ENCODE measurements around the gene ABCC1.

ABCC1 gene

DNA sequence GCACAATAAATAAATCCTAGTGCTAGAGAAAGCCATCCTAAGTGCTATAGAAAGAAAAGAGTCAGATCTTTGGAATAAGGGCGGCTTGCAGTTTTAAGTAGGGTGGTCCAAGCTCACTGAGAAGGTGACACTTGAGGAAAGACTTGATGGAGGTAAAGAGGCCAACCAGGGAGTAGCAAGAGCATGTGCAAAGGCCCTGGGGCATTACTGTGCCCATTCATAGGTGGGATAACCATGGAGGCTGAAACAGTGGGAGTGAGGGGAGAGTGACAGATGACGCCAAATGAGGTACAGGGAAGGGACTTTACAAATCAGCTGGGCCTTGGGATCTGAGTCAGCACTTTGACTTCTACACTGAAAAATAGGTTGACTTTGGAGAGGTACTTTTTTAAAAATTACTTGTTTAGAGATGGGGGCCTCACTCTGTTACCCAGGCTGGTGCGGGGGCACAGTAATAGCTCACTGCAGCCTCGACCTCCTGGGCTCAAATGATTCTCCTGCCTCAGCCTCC lies 115.5 kb downstream of the ABCC1 start:
- H3K27ac ChIP-seq: no peak overlapping the region
- H3K9ac ChIP-seq: no peak overlapping the region
- peaks cover 0 to 14% (median 0%) of the 10 kb centered on the region in 11 experiments; a peak in 2 of 22 replicates for H3K9me3 ChIP-seq (replicated peaks in 1 of 11)
- H3K4me2 ChIP-seq: no peak overlapping the region
- peaks cover 0 to 74% (median 7%) of the 10 kb centered on the region in 11 experiments; a peak in 12 of 22 replicates for H4K20me1 ChIP-seq
- H3K27me3 ChIP-seq: no peaks in the 10 kb centered on the region
- no peak overlapping the region for H3K4me3 ChIP-seq
- H3K4me1 ChIP-seq: peaks cover 46 to 82% (median 66%) of the 10 kb centered on the region in 10 experiments
- peaks cover 62 to 87% (median 83%) of the 10 kb centered on the region in 11 experiments for H3K36me3 ChIP-seq
- TF ChIP-seq Cebpa-rat (IDR thresholded peaks at IDR 0.05): no peak

DNA sequence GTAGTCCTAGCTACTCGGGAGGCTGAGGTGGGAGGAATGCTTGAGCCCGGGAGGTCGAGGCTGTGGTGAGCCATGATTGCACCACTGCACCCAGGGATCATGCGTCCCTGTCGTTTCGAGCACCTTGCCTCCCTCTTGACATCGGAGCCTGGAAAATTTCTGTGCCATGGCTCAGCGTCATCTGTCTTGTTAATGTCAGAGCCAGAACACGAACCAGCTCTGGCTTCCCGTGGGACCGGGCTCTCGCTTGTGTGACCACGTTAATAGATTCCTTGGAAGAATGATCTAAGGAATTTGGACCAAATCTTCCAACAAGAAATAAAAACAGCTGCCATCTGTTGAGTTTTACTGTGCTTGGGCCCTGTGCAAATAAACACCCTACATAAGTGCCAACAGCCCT lies 117.7 kb downstream of the ABCC1 start:
- H3K36me3 ChIP-seq: peaks cover 47 to 90% (median 79%) of the 10 kb centered on the region in 11 experiments
- H3K9me3 ChIP-seq (replicated peaks in 1 of 11): peaks cover 0 to 14% (median 0%) of the 10 kb centered on the region in 11 experiments; a peak in 2 of 22 replicates
- no peak overlapping the region for H3K4me3 ChIP-seq
- no peak overlapping the region for H3K9ac ChIP-seq
- no peak overlapping the region for H3K4me2 ChIP-seq
- no peaks in the 10 kb centered on the region for H3K27me3 ChIP-seq
- H3K27ac ChIP-seq: peak overlapping the region in 3 of 11 experiments; percentile 8 to 66 (median 11); a peak in 1 of 22 replicates
- no peak for TF ChIP-seq Cebpa-rat (IDR thresholded peaks at IDR 0.05)
- H4K20me1 ChIP-seq: peaks cover 0 to 59% (median 2%) of the 10 kb centered on the region in 11 experiments; a peak in 11 of 22 replicates
- H3K4me1 ChIP-seq: peaks cover 30 to 82% (median 66%) of the 10 kb centered on the region in 10 experiments

DNA sequence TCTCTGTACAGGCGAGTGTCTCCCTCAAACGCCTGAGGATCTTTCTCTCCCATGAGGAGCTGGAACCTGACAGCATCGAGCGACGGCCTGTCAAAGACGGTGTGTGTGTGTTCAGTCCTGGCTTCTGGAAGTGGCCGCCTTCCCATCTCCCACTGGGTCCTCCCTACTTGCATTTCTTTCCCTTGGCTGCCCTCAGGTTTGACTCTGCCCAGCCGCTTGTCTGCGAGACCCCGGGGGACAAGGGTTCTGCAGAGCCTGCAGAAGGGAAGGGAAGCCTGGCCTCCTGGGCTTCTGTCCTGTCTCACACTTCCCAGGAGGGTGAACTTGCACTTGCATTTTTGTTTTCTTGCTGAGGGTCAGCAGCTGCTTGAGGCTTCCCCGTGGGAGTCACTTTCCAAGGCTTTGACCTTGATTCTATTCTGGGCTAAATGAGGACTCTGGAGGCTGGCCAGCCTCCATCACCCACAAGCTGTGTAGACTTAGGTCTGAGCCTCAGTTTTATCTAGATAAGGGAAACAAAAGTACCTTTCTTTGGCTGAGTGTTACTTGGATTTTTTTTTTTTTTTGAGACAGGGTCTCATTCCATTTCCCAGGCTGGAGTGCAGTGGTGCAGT lies 122.3 kb downstream of the ABCC1 start:
- Histone ChIP-seq H4K20me1 (peaks cover 0 to 26% (median 0%) of the 10 kb centered on the region in 11 experiments; a peak in 5 of 22 replicates), H3K27ac (peak overlapping the region in 7 of 11 experiments; percentile 24 to 66 (median 48); a peak in 13 of 22 replicates), H3K36me3 (peaks cover 32 to 74% (median 61%) of the 10 kb centered on the region in 11 experiments), H3K9me3 (replicated peaks in 1 of 11) (no peaks in the 10 kb centered on the region), H3K4me3 (no peak overlapping the region), H3K9ac (peak overlapping the region in 9 of 11 experiments; percentile 6 to 63 (median 38); a peak in 13 of 22 replicates), H3K27me3 (no peaks in the 10 kb centered on the region), H3K4me2 (peak overlapping the region; percentile 12 to 92 (median 79); a peak in 21 of 22 replicates), H3K4me1 (peaks cover 49 to 99% (median 88%) of the 10 kb centered on the region in 10 experiments)
- TF ChIP-seq Cebpa-rat (IDR thresholded peaks at IDR 0.05): no peak

DNA sequence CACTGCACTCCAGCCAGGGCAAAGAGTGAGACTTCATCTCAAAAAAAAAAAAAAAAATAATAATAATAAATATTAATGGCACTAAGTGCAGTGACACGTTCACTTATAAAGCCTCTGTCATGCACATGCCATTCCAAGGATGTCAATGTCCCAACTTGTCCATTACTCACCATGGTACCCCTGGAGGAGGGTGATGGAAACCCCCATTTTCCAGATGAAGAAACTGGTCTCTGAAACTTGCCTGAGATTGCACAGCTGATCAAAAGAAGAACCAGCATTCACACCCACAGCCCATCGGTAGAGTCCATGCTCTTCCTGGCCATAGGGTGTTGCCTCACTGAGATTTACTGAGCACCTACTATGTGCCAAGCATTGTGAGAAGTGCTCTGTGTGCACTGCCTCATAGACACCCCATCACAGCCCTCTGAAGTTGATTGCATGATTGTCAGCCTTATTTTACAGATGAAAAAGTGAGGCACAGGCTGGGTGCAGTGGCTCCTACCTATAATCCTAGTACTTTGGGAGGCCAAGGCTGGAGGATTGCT lies 123.7 kb downstream of the ABCC1 start:
- H3K4me1 ChIP-seq: peaks cover 59 to 100% (median 92%) of the 10 kb centered on the region in 10 experiments
- no peaks in the 10 kb centered on the region for H3K27me3 ChIP-seq
- no peak overlapping the region for H3K4me3 ChIP-seq
- TF ChIP-seq Cebpa-rat (IDR thresholded peaks at IDR 0.05): no peak
- H3K36me3 ChIP-seq: peaks cover 33 to 74% (median 61%) of the 10 kb centered on the region in 11 experiments
- no peak overlapping the region for H3K9ac ChIP-seq
- no peaks in the 10 kb centered on the region for H3K9me3 ChIP-seq (replicated peaks in 1 of 11)
- H3K27ac ChIP-seq: peak overlapping the region in 6 of 11 experiments; percentile 86 to 91 (median 88); a peak in 7 of 22 replicates
- peaks cover 0 to 12% (median 0%) of the 10 kb centered on the region in 11 experiments; a peak in 4 of 22 replicates for H4K20me1 ChIP-seq
- peak overlapping the region in 9 of 11 experiments; percentile 78 to 92 (median 87); a peak in 17 of 22 replicates for H3K4me2 ChIP-seq

DNA sequence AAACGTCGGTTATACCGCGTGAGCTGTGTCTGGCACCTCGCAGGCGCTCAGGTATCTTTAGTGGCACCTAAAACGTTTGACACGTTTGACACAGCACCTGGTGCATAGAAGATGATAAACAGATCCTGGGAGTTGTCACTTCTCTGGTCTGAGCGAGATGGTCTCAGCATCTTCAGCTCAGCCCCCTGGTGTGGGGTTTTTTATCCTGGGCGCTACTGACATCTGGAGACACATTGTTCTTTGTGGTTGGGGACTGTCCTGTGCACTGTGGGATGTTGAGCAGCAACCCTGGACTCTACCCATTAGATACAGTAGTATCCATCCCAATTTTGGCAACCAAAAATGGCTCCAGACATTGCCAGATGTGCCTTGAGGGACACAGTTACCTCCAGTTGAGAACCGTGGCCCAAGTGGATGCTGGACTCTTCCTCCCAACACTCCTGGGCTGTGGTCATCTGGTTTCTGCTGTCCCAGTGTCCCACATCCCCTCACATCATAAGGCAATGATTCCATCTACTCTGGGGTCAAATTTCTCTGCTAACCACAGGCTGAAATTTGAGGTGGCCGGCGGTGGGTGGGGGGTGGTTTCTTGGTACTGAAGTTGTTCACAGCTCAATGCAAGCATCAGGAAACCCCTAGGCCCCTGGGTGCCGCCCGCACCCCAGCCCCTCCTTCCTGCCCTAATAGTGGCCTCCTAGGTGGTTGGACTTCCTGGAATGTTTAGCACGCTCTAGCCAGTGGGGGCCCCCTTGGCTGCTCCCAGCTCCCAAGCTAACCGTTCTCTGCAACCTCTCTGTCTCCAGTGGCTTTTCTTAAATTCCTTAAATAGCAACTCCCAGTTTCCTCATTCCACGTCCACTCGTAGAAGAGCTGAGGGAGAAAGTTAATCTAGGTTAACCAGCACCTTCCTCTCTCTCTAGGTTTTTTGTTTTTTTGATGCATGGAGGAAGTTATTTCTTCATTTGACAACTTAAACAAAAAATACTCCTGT lies 124.8 kb downstream of the ABCC1 start:
- Histone ChIP-seq H3K9ac (peak overlapping the region in 9 of 11 experiments; percentile 21 to 78 (median 70); a peak in 17 of 22 replicates), H3K4me2 (peak overlapping the region; percentile 69 to 92 (median 86)), H3K36me3 (peaks cover 36 to 74% (median 61%) of the 10 kb centered on the region in 11 experiments), H3K9me3 (replicated peaks in 1 of 11) (no peaks in the 10 kb centered on the region), H3K4me1 (peaks cover 51 to 100% (median 99%) of the 10 kb centered on the region in 10 experiments), H4K20me1 (peaks cover 0 to 11% (median 0%) of the 10 kb centered on the region in 11 experiments; a peak in 4 of 22 replicates), H3K27me3 (no peaks in the 10 kb centered on the region), H3K4me3 (peak overlapping the region in 7 of 10 experiments; percentile 5 to 37 (median 30); a peak in 7 of 20 replicates), H3K27ac (peak overlapping the region in 10 of 11 experiments; percentile 56 to 91 (median 86); a peak in 18 of 22 replicates)
- TF ChIP-seq Cebpa-rat (IDR thresholded peaks at IDR 0.05): no peak

DNA sequence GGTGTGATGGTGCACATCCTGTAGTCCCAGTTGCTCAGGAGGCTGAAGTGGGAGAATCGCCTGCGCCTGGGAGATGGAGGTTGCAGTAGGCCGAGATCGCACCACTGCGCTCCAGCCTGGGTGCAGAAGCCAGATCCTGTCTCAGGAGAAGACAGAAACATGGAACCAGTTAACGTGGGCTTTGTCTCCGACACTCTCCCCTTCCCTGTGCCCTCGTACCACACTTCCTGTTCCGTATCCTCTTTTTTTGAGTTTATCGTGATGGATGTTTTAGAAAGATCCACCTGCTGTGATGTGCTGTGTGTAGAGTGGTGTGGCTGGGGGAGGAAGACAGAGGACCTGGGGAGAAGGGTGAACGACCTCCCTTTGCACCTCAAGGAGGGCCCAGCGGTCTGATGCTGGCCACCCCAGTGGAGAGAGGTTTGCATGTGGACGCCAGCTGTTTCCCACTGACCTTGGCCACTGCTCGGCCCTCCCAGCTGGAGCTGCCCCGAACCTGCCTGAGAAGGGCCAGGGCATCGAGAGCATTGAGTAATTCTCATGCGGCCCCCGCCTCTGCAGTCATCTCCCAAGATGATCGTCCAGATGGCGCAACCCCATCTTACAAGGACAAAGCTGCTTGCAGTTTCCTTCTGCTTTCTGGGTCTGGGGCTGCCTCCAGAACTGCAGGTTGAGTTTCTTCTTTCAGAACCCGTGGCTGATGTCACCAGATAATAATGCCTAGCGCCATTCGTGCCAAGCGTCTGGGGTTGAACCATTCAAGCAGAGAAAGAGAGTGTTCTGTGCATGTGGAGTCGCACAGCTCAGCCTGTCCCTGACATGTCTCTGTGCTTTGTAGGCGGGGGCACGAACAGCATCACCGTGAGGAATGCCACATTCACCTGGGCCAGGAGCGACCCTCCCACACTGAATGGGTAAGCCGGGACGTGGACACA lies 126.3 kb downstream of the ABCC1 start:
- peak in 10 of 11 experiments; percentile 59 to 95 (median 84); a peak in 18 of 22 replicates for TF ChIP-seq Cebpa-rat (IDR thresholded peaks at IDR 0.05)
- peak overlapping the region in 5 of 10 experiments; percentile 39 to 58 (median 47); a peak in 12 of 20 replicates for H3K4me3 ChIP-seq
- H3K4me2 ChIP-seq: peak overlapping the region; percentile 69 to 92 (median 86)
- no peaks in the 10 kb centered on the region for H3K9me3 ChIP-seq (replicated peaks in 1 of 11)
- peaks cover 0 to 11% (median 0%) of the 10 kb centered on the region in 11 experiments; a peak in 4 of 22 replicates for H4K20me1 ChIP-seq
- H3K4me1 ChIP-seq: peaks cover 51 to 90% (median 86%) of the 10 kb centered on the region in 10 experiments
- peak overlapping the region in 10 of 11 experiments; percentile 56 to 91 (median 86); a peak in 20 of 22 replicates for H3K27ac ChIP-seq
- H3K27me3 ChIP-seq: no peaks in the 10 kb centered on the region
- H3K36me3 ChIP-seq: peaks cover 50 to 78% (median 68%) of the 10 kb centered on the region in 11 experiments
- H3K9ac ChIP-seq: peak overlapping the region in 9 of 11 experiments; percentile 55 to 78 (median 70); a peak in 18 of 22 replicates

DNA sequence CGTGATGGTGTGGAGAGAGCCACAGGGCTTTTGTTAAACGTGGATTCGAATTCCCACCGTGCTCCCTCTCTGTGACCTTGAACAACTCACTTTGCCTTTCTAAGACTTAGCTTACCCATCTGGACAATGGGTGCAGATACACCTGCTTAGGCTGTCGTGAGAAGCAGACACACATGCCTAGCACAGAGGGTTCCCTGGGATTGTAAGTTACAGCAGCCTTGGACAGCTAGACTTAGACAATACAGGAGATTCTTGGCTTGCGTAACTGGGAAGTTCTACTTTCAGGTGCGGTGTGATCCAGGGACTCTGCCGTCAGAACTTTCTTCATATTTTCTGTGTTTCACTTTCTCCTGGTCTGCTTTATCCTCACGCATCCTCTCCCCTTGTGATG lies 127.0 kb downstream of the ABCC1 start:
- no peak for TF ChIP-seq Cebpa-rat (IDR thresholded peaks at IDR 0.05)
- no peaks in the 10 kb centered on the region for H3K27me3 ChIP-seq
- H3K9ac ChIP-seq: peak overlapping the region in 10 of 11 experiments; percentile 17 to 78 (median 70); a peak in 17 of 22 replicates
- H3K9me3 ChIP-seq (replicated peaks in 1 of 11): no peaks in the 10 kb centered on the region
- H3K4me3 ChIP-seq: peak overlapping the region in 5 of 10 experiments; percentile 39 to 58 (median 47); a peak in 12 of 20 replicates
- H3K36me3 ChIP-seq: peaks cover 57 to 84% (median 75%) of the 10 kb centered on the region in 11 experiments
- H3K4me1 ChIP-seq: peaks cover 51 to 84% (median 79%) of the 10 kb centered on the region in 10 experiments
- peak overlapping the region; percentile 69 to 92 (median 86) for H3K4me2 ChIP-seq
- peaks cover 0 to 10% (median 0%) of the 10 kb centered on the region in 11 experiments; a peak in 3 of 22 replicates for H4K20me1 ChIP-seq
- peak overlapping the region in 10 of 11 experiments; percentile 56 to 91 (median 86); a peak in 20 of 22 replicates for H3K27ac ChIP-seq

Data from BLaER1 treated with 17β-estradiol and CSF1 and Interleukin-3, amounts not matched to agents 10 nM and 100 nM (cell line).